IPS-15b (cell line): Measurements from ENCODE around the gene KRT4.

Experiments used
- H3K27me3 ChIP-seq: one replicate; pipeline ENCODE4 v1.6.1; 2013; ENCODE audit warnings: low read length; ENCODE audit not compliant: control insufficient read depth, insufficient read depth
- H3K36me3 ChIP-seq: one replicate; pipeline ENCODE4 v1.6.1; 2013; ENCODE audit warnings: low read length; ENCODE audit not compliant: control insufficient read depth, insufficient read depth
- H3K4me1 ChIP-seq: one replicate; pipeline ENCODE4 v1.6.1; 2013; ENCODE audit warnings: mild to moderate bottlenecking, low read length; ENCODE audit not compliant: control insufficient read depth, insufficient read depth
- H3K4me3 ChIP-seq: one replicate; pipeline ENCODE4 v1.5.1; 2013; ENCODE audit warnings: low read depth, low read length
- H3K9ac ChIP-seq: one replicate; pipeline ENCODE4 v1.6.1; 2013; ENCODE audit warnings: low read depth, mild to moderate bottlenecking, low read length
- H3K9me3 ChIP-seq: one replicate; pipeline ENCODE4 v1.6.1; 2013; ENCODE audit warnings: mild to moderate bottlenecking, low read length; ENCODE audit not compliant: control insufficient read depth, insufficient read depth

Gene KRT4

DNA sequence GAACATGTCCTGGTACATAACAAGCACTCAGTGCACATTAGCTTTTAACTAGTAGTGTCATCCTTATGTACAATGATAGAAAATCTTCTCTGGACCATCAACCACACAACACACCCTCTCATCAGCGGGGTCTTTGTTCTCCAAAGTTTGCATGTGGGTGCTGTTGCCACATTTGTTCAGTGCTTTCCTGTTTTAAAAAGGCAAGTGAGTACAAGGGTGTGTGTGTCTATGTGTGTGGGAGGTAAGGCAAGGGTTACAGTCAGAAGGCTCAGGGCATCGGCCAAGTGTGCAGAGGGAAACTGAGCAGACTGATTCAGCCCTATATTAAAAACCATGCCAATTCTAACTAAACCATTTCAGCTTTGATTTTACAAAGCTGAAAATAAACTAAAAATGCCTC is 54.7 kb downstream of the KRT4 start:
- Histone ChIP-seq H3K27me3 (peaks cover 6% of the 10 kb centered on the region), H3K9me3 (no peaks in the 10 kb centered on the region), H3K4me3 (no peak overlapping the region), H3K9ac (no peak overlapping the region), H3K36me3 (no peaks in the 10 kb centered on the region), H3K4me1 (no peaks in the 10 kb centered on the region)

DNA sequence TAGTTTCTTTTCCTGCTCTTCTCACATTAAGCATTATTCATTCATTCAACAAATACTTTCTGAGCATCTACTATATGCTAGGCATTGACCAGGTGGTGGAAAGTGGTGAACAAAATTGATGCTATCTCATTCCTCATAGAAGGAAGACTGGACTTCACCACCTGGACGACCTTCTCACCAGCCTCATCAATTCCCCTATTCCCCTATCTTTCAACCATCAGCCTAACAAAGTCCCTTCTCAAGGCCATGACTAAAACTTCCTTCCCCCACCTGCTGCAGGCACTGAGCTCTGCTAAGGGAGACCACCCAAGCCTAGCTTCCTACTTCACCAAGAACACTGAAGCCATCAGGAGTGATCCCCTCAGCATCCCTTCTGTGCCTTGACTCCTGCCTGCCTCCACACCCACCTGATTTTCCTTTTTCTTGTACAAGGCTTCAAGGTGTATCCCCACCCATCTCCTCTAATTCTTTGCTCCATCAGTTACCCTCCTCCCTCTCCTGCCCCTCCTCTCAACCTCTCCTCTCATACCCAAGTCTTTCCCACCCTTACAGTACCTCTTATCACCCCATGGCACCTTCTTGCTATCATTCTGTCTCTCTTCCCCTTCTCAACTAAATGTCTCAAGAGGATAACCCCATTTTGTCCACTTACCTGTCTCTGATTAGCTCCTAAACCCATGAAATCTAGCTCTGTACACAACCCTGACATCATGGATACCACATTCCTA is 56.3 kb downstream of the KRT4 start:
- H3K9ac ChIP-seq = no peak overlapping the region
- H3K4me1 ChIP-seq = no peaks in the 10 kb centered on the region
- H3K36me3 ChIP-seq = no peaks in the 10 kb centered on the region
- no peak overlapping the region for H3K4me3 ChIP-seq
- H3K9me3 ChIP-seq = no peaks in the 10 kb centered on the region
- peaks cover 8% of the 10 kb centered on the region for H3K27me3 ChIP-seq
